ENCODE results near the gene FBXO28. TPM values are rescaled to one million over a fixed set of nuclear protein-coding genes. Genes with fewer than 3 reads are reported as not detected.

FBXO28 gene
- total RNA-seq, 1 donor from 2014 or later: 52.1 TPM

DNA sequence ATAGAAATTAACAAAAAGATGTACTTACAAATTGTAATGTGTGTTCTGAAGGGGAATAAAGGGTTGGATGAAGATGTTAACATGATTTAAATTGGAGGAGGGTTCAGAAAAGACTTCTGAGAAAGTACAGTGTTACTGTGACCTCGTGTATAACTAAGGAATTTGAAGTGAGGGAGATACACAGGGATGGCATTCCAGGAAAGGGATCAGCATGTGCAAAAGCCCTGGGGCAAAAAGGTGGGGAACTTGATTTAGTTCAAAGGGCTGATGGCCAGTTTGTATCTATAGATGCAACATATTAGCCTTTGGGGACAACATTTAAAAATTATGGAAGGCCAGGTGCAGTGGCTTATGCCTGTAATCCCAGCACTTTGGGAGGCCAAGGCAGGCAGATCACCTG is 35.8 kb downstream of the FBXO28 start:
- Histone ChIP-seq H3K4me3 (no peak overlapping the region), H3K4me1 (no peaks in the 10 kb centered on the region), H3F3A (ENCODE audit: low read depth) (peaks cover 2% of the 10 kb centered on the region), H2AFZ (replicated peaks) (no peak overlapping the region), H3K79me2 (ENCODE audit: low read depth) (no peaks in the 10 kb centered on the region), H3K36me3 (no peaks in the 10 kb centered on the region), H3K27me3 (no peaks in the 10 kb centered on the region), H3K9me3 (ENCODE audit: low read depth) (no peaks in the 10 kb centered on the region), H4K20me1 (ENCODE audit: low read depth) (no peaks in the 10 kb centered on the region), H3K27ac (no peak overlapping the region), H3K9ac (no peak overlapping the region), H3K4me2 (no peak overlapping the region)
- H3K4me3 Mint-ChIP-seq: no peak overlapping the region
- no peaks in the 10 kb centered on the region for H3K4me1 Mint-ChIP-seq
- no peak for DNase-seq (ENCODE audit: low spot score)
- peaks cover 21% of the 10 kb centered on the region for H3K36me3 Mint-ChIP-seq
- H3K27ac Mint-ChIP-seq: no peak overlapping the region
- no peak for TF ChIP-seq EZH2 (IDR thresholded peaks at IDR 0.05)
- no peak for TF ChIP-seq EZH2phosphoT487 (IDR thresholded peaks at IDR 0.05)
- TF ChIP-seq, protein P1, sequence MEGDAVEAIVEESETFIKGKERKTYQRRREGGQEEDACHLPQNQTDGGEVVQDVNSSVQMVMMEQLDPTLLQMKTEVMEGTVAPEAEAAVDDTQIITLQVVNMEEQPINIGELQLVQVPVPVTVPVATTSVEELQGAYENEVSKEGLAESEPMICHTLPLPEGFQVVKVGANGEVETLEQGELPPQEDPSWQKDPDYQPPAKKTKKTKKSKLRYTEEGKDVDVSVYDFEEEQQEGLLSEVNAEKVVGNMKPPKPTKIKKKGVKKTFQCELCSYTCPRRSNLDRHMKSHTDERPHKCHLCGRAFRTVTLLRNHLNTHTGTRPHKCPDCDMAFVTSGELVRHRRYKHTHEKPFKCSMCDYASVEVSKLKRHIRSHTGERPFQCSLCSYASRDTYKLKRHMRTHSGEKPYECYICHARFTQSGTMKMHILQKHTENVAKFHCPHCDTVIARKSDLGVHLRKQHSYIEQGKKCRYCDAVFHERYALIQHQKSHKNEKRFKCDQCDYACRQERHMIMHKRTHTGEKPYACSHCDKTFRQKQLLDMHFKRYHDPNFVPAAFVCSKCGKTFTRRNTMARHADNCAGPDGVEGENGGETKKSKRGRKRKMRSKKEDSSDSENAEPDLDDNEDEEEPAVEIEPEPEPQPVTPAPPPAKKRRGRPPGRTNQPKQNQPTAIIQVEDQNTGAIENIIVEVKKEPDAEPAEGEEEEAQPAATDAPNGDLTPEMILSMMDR (IDR thresholded peaks at IDR 0.05): no peak
- no peaks in the 10 kb centered on the region for H3K27me3 Mint-ChIP-seq (ENCODE audit: insufficient read depth, low read depth)
- no peaks in the 10 kb centered on the region for H3K9me3 Mint-ChIP-seq

DNA sequence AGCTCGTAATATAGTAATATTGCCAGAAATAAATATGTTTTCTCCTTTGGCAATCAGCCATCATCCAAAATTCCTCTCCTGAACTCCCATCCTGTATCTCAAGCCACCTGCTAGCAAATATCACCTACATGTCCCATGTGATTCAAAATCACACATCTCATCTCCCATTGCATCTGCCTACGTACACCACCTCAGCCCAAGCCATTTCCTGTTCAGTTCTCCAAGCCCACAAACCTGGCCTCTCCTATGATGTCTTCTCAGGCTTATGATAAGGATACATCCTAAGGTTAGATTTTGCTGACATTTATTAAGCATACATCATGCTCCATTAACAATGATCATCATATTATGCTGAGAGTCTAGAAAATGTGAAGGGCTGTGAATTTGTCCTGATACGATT is 37.2 kb downstream of the FBXO28 start:
- Histone ChIP-seq H3F3A (ENCODE audit: low read depth) (peaks cover 2% of the 10 kb centered on the region), H2AFZ (replicated peaks) (no peak overlapping the region), H4K20me1 (ENCODE audit: low read depth) (no peaks in the 10 kb centered on the region), H3K79me2 (ENCODE audit: low read depth) (no peaks in the 10 kb centered on the region), H3K4me2 (no peak overlapping the region), H3K36me3 (peaks cover 6% of the 10 kb centered on the region), H3K27ac (no peak overlapping the region), H3K9ac (no peak overlapping the region), H3K4me1 (no peaks in the 10 kb centered on the region), H3K4me3 (no peak overlapping the region), H3K9me3 (ENCODE audit: low read depth) (no peaks in the 10 kb centered on the region), H3K27me3 (no peaks in the 10 kb centered on the region)
- H3K4me1 Mint-ChIP-seq: no peaks in the 10 kb centered on the region
- no peak overlapping the region for H3K4me3 Mint-ChIP-seq
- H3K9me3 Mint-ChIP-seq: no peaks in the 10 kb centered on the region
- TF ChIP-seq, protein P1 (IDR thresholded peaks at IDR 0.05): no peak
- TF ChIP-seq EZH2phosphoT487 (IDR thresholded peaks at IDR 0.05) (no peak), EZH2 (IDR thresholded peaks at IDR 0.05) (no peak)
- peaks cover 20% of the 10 kb centered on the region for H3K36me3 Mint-ChIP-seq
- H3K27me3 Mint-ChIP-seq (ENCODE audit: insufficient read depth, low read depth): no peaks in the 10 kb centered on the region
- no peak overlapping the region for H3K27ac Mint-ChIP-seq
- DNase-seq (ENCODE audit: low spot score): no peak

DNA sequence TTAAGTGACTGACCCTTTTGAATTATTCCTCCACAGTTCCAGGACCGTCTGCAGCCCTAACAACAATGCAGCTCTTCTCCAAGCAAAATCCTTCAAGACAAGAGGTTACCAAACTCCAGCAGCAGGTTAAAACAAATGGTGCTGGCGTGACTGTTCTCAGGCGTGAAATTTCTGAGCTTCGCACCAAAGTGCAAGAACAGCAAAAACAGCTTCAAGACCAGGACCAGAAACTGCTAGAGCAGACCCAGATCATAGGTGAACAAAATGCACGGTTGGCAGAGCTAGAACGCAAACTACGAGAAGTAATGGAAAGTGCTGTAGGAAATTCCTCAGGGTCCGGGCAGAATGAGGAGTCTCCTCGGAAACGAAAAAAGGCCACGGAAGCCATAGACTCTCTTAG is 43.4 kb downstream of the FBXO28 start:
- H3K27ac ChIP-seq: no peak overlapping the region
- no peak for DNase-seq (ENCODE audit: low spot score)
- H3K36me3 Mint-ChIP-seq: peaks cover 29% of the 10 kb centered on the region

More for the DNA sequence above, 43.4 kb downstream of the FBXO28 start:
- Mint-ChIP-seq H3K27ac (no peak overlapping the region), H3K27me3 (ENCODE audit: insufficient read depth, low read depth) (no peaks in the 10 kb centered on the region), H3K4me3 (no peak overlapping the region), H3K4me1 (no peaks in the 10 kb centered on the region), H3K9me3 (no peaks in the 10 kb centered on the region)
- Histone ChIP-seq H2AFZ (replicated peaks) (no peak overlapping the region), H3K9ac (no peak overlapping the region), H3K4me2 (no peak overlapping the region), H3K79me2 (ENCODE audit: low read depth) (no peaks in the 10 kb centered on the region), H3K9me3 (ENCODE audit: low read depth) (no peaks in the 10 kb centered on the region), H4K20me1 (ENCODE audit: low read depth) (no peaks in the 10 kb centered on the region), H3K4me1 (no peaks in the 10 kb centered on the region), H3K36me3 (peaks cover 21% of the 10 kb centered on the region), H3K4me3 (no peak overlapping the region), H3F3A (ENCODE audit: low read depth) (peaks cover 16% of the 10 kb centered on the region), H3K27me3 (no peaks in the 10 kb centered on the region)
- TF ChIP-seq, protein P1 (IDR thresholded peaks at IDR 0.05): no peak
- TF ChIP-seq EZH2 (IDR thresholded peaks at IDR 0.05): no peak
- TF ChIP-seq EZH2phosphoT487 (IDR thresholded peaks at IDR 0.05): no peak
